ENCODE data around the gene GEMIN5.
A peak's percentile ranks its signal among the peaks of the same experiment; 100 is the strongest.

GEMIN5 gene

DNA sequence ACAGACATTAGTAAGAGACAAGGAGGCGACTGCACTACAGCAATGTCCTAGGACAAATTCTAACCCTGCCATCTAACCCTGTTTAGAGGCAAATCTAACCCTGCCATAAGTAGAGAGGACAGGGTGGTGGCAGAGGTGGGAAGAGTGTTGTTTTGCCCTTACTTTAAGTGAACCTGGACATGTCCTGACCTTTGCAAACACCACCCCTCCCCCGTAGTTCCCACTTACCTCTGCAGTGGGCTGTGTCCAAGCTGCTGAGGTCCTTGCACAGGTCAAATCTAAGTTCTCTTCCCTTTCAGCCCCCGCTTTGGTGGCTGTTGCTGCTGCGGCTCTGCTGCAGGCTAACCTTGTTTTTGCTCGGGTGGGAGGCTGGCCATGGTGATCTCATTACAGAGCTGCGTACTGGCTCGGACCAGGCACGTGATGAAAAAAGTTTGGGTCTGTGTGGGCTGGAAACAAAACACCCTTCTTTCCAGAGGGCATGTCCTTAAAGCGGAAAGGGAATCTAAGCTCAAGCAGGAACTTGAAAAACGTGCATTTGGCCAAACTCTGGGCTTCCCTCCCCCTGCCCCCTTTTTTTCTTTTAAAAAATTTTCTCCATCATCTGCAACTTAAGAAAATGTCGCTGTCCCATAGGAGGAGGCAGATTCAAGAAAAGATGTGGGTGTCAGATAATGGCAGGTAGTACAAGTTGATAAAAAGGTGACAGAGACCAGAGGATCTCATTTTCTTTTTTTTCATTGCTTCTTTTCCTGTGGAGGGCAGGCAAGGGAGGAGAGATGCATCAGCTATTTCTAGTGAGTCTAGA is 87.6 kb downstream of the GEMIN5 start, which contains the start of gene FAXDC2:
TSS of gene FAXDC2 (minus strand) at position 349 of the 808 bp plus-strand sequence. CDS start 12,425 bp downstream, outside the sequence.
- TF ChIP-seq GATA3 (IDR thresholded peaks at IDR 0.05; ENCODE audit: low read depth, low read length): no peak
- TF ChIP-seq GATA2 (IDR thresholded peaks at IDR 0.05; ENCODE audit: low read depth, low read length): no peak

DNA sequence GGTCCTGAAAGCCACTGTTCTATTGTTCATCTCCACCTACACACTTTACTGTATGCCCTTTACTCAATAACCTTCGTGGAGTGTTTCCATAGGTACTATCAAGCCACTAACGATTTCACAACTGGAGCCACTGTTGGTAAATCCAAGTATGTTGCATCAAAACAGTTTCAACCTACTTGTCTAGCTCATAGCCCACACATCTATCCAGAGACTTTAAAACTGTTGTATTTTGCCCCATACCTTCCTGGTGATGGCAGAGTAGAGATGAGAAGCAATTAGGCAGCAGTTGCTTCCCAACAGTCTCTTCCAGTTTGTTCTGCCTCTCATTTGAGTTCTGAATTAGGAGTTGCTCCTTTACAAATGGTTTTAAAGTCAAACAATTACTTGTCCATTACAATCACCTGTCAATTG is 88.2 kb downstream of the GEMIN5 start:
- TF ChIP-seq GATA2 (IDR thresholded peaks at IDR 0.05; ENCODE audit: low read depth, low read length) (no peak), GATA3 (IDR thresholded peaks at IDR 0.05; ENCODE audit: low read depth, low read length) (no peak)

DNA sequence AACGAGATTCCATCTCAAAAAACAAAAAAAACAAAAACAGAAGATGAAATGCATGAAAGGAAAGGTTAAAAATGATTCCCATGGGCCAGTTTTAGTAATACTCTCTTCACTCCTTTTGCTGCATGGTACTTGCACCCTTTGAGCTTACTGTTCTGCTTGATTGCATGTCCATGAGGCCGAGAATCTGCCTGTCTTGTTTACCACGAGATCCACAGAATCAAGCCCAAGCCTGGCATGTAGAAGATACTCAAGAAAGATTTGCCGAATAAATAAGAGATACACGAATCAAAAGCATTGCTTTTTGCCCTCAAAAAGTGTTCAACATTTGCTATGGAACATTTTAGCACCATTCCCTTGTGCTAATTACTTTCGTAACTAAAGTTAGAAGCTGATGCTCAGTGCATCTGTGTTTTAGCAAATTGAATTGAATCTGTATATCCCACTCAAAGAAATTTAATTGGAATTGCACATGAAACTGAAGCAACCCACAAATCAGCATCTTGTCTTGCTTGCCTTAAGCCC is 88.7 kb downstream of the GEMIN5 start:
- TF ChIP-seq GATA2 (IDR thresholded peaks at IDR 0.05; ENCODE audit: low read depth, low read length): no peak
- TF ChIP-seq GATA3 (IDR thresholded peaks at IDR 0.05; ENCODE audit: low read depth, low read length): no peak

DNA sequence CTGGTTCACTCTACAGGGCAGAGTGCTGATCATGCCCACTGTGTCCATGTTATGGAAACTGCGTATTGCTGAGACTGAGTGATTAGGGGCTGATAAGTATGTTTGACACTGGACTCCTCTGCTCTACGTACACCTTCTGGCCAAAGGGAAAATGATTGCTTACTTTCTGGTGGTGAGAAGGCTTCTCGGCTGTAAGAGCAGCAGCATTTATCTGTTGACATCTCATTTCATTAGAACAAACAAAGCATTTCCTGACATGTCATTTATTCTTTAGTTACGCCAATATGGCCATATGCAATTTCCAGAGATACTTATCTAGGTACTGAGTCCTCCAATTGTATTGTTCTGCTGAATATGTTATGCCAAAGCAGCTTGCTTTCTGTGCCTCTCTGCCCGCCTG is 93.2 kb downstream of the GEMIN5 start:
- TF ChIP-seq GATA3 (IDR thresholded peaks at IDR 0.05; ENCODE audit: low read depth, low read length) (peak; percentile 91), GATA2 (IDR thresholded peaks at IDR 0.05; ENCODE audit: low read depth, low read length) (peak; percentile 95)

DNA sequence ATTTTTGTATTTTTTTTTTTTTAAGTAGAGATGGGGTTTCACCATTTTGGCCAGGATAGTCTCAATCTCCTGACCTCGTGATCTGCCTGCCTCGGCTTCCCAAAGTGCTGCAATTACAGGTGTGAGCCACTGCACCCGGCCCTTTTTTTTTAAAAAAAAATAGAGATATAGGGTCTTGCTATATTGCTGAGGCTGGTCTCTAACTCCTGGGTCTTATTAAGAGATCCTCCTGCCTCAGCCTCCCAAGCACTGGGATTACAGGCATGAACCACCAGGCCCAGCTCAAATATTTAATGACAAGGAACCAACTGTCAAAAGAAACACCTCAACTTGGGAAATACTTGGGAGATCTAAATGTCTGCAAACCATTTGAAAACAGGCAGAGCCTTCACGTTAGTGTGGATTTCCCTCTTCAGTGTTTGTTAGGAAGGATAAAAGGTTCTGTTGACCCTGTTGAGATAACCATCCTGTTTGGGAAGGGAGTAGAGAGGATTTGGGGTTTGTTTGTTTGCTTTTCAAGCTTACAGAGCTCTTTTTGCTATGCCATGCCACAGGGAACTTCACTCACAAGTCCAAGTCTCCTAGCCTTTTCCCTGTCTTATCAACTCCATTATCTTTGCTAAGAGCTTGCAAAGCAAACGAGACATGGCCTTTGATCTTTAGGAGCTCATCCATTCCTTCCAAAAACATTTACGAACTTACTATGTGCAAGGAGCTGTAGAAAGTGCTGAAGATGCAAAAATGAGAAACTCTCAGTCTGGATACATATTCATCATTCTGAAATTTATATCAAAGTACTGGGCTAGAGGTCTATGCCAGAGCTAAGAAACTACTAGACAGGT is 95.1 kb downstream of the GEMIN5 start:
- TF ChIP-seq GATA2 (IDR thresholded peaks at IDR 0.05; ENCODE audit: low read depth, low read length) (no peak), GATA3 (IDR thresholded peaks at IDR 0.05; ENCODE audit: low read depth, low read length) (no peak)

DNA sequence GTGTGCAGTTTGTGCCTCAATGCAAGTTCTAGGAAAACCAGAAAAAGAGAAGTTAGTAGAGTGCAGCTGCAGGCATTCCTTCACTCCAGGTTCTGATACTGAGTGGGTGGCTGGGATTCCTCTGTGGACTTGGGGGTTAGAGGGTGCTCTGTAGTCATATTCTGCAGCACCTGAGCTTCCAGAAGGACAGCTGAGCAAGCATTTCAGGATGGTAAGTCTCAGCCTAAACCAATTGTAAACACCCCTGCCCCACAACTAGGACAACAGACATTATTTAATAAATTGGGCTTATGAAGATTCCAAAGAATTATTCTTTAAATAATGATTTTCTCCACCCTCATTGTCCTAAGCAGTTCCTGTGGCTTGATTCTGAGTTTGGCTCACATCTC is 96.7 kb downstream of the GEMIN5 start:
- TF ChIP-seq GATA3 (IDR thresholded peaks at IDR 0.05; ENCODE audit: low read depth, low read length) (no peak), GATA2 (IDR thresholded peaks at IDR 0.05; ENCODE audit: low read depth, low read length) (no peak)

DNA sequence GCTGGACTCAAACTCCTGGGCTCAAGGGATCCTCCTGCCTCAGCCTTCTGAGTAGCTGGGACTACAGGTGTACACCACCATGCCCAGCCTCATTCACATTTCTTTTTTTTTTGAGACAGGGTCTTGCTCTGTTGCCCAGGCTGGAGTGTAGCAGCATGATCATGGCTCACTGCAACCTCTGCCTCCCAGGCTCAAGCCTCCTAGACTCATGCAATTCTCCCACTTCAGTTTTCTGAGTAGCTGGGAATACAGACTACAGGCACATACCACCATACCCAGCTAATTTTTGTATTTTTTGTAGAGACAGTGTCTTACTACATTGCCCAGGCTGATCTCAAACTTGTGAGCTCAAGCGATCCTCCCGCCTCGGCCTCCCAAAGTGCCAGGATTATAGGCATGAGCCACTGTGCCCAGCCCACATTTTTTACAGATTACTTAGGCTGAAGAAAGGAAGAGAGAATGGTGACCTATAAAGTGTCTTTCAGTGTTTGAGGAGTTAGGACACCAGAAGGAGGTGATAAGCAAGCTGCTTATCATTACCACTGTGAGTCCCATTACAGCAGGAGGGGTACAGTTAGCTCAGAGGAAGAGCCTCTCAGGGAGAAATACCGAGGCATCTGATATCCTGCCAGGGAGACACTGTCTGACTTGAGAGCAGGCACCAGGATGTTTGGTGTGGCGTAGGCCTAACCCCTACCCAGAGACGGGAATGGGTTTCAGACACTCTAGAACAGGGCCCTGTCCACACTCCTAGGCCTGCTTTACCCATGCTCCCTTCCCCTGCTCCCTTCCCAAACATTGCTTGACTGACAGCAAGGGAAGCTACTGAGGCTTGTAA is 97.4 kb downstream of the GEMIN5 start:
- TF ChIP-seq GATA3 (IDR thresholded peaks at IDR 0.05; ENCODE audit: low read depth, low read length) (no peak), GATA2 (IDR thresholded peaks at IDR 0.05; ENCODE audit: low read depth, low read length) (no peak)

Data from SH-SY5Y (cell line).